Measurements from ENCODE around the gene PAK1.

Gene PAK1

GRCh38 chr11:77340501-77340900 lies 133.4 kb downstream of the PAK1 start:
- no peak for TF ChIP-seq CTCF (IDR thresholded peaks at IDR 0.05; ENCODE audit: borderline replicate concordance, insufficient read depth, low read depth, low read length)
- H3K4me3 ChIP-seq (ENCODE audit: low read depth, low read length), result no peak overlapping the region

DNA sequence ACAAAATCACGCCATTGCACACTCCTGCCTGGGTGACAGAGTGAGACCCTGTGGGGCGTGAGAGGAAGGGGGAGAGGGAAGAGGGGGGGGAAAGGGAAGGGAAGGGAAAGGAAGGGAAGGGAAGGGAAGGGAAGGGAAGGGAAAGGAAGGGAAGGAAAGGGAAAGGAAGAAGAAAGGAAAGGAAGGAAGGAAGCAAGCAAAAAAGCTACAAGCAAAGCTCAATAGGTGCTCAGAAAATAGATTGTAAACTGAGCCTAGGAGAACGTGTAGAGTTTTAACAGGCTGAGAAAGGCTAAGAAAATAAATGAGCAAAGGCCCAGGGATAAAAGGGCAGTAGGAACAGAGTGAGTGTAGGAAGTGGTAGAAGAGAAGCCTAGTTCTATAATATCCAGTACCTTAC lies 141.6 kb downstream of the PAK1 start:
- TF ChIP-seq CTCF (IDR thresholded peaks at IDR 0.05; ENCODE audit: borderline replicate concordance, insufficient read depth, low read depth, low read length), result no peak
- H3K4me3 ChIP-seq (ENCODE audit: low read depth, low read length), result no peak overlapping the region

GRCh38 chr11:77325159-77325558 lies 148.7 kb downstream of the PAK1 start:
- no peak for TF ChIP-seq CTCF (IDR thresholded peaks at IDR 0.05; ENCODE audit: borderline replicate concordance, insufficient read depth, low read depth, low read length)
- no peak overlapping the region for H3K4me3 ChIP-seq (ENCODE audit: low read depth, low read length)

GRCh38 chr11:77324508-77324907 lies 149.4 kb downstream of the PAK1 start:
- H3K4me3 ChIP-seq (ENCODE audit: low read depth, low read length), result no peak overlapping the region
- TF ChIP-seq CTCF (IDR thresholded peaks at IDR 0.05; ENCODE audit: borderline replicate concordance, insufficient read depth, low read depth, low read length), result no peak

- H3K4me3 ChIP-seq (ENCODE audit: low read depth, low read length), result no peak overlapping the region
- TF ChIP-seq CTCF (IDR thresholded peaks at IDR 0.05; ENCODE audit: borderline replicate concordance, insufficient read depth, low read depth, low read length), result no peak
Observed at GRCh38 chr11:77322926-77323590, 150.8 kb downstream of the PAK1 start.

DNA sequence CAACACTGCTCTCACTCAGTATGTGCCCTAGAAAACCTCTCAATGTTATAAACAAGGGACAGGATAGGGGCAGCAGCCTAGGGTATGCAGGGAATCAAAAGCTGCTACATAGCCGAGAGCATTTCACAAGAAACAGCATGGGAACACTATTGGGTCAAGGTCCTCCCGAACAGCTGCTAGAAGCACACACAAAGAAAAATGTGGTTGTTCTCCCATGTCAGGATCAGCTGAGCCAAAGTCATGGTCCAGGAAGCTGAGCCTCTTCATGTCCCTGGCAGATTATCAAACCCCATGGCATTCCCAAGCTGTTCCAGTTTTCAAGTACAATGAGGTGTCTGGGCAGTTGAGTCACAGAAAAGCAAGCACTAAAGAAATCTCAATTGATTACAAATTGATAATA lies 151.4 kb downstream of the PAK1 start:
- TF ChIP-seq CTCF (IDR thresholded peaks at IDR 0.05; ENCODE audit: borderline replicate concordance, insufficient read depth, low read depth, low read length), result no peak
- H3K4me3 ChIP-seq (ENCODE audit: low read depth, low read length), result no peak overlapping the region

DNA sequence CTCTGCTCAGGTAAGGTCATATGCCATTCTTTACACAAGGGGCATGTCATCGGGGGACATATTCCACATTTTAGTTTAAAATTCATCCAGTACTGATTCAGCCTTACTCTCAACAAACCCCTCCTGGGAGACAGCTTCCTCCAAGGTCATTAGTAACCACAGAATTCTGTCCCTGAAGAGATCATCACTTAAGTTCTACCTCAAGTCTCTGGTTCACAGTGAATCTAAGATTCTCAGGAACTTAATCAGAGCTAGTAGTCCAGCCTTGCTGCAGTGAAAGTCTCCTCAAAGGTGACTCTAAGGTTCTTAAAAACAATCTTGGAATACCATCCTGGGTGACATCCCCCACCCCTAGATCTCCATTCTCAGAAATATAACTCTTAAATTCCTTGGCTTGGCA lies 153.5 kb downstream of the PAK1 start:
- TF ChIP-seq CTCF (IDR thresholded peaks at IDR 0.05; ENCODE audit: borderline replicate concordance, insufficient read depth, low read depth, low read length), result no peak
- no peak overlapping the region for H3K4me3 ChIP-seq (ENCODE audit: low read depth, low read length)
